Measurements from ENCODE around the gene SLC27A1. TPM values are rescaled to one million over a fixed set of nuclear protein-coding genes. Genes with fewer than 3 reads are reported as not detected.
A peak's percentile ranks its signal among the peaks of the same experiment; 100 is the strongest.

Gene SLC27A1
- total RNA-seq, 2 experiments from 2014 or later, result 4.5 to 4.8 TPM

GRCh38 chr19:17522988-17523872, 52.9 kb downstream of the SLC27A1 start:
- CTCF ChIA-PET, result interaction anchor here (0.6 to 2.9 kb wide), 4 partner anchors 12 to 99 kb away, joined by 3 to 9 read pairs (median 4); partner anchors contain the start of gene PGLS
- peak; percentile 80 for DNase-seq

GRCh38 chr19:17524651-17525050, 54.3 kb downstream of the SLC27A1 start:
- no peaks in the 10 kb centered on the region for H3K27me3 Mint-ChIP-seq
- no peak overlapping the region for H3K4me3 Mint-ChIP-seq
- ChIA-PET CTCF (interaction anchor here (1.1 to 2.9 kb wide), 3 partner anchors 13 to 49 kb away, joined by 4 to 9 read pairs (median 4); partner anchors contain the start of gene PGLS), POLR2A (interaction anchor here (3.2 kb wide), 1 partner anchor 12 kb away, joined by 13 read pairs; the partner anchor contains the start of gene PGLS)
- peaks cover 10% of the 10 kb centered on the region for H3K9me3 Mint-ChIP-seq
- peak overlapping the region; percentile 9 for H3K27ac Mint-ChIP-seq
- peaks cover 22% of the 10 kb centered on the region for H3K4me1 Mint-ChIP-seq (ENCODE audit: low read depth)
- peaks cover 10% of the 10 kb centered on the region for H3K36me3 Mint-ChIP-seq
- intact Hi-C loops (cut with micrococcal nuclease), result no loop called here
- no peak for DNase-seq

More at GRCh38 chr19:17522988-17523872, 52.9 kb downstream of the SLC27A1 start:
- Mint-ChIP-seq H3K27me3 (no peaks in the 10 kb centered on the region), H3K4me3 (peak overlapping the region; percentile 24), H3K4me1 (ENCODE audit: low read depth) (peaks cover 22% of the 10 kb centered on the region), H3K27ac (peak overlapping the region; percentile 83), H3K9me3 (peaks cover 3% of the 10 kb centered on the region), H3K36me3 (peaks cover 11% of the 10 kb centered on the region)
- intact Hi-C loops (cut with micrococcal nuclease), result no loop called here
- POLR2A ChIA-PET, result interaction anchor here (1.1 to 3.2 kb wide), 3 partner anchors 11 to 33 kb away, joined by 3 to 13 read pairs (median 3); partner anchors contain the start of gene PGLS

GRCh38 chr19:17525141-17525540, 54.8 kb downstream of the SLC27A1 start:
- DNase-seq, result no peak
- ChIA-PET POLR2A (no interaction called here), CTCF (interaction anchor here (1.1 to 2.9 kb wide), 2 partner anchors 13 to 29 kb away, joined by 4 to 9 read pairs; partner anchors contain the start of gene PGLS)
- Mint-ChIP-seq H3K9me3 (peaks cover 10% of the 10 kb centered on the region), H3K27ac (no peak overlapping the region), H3K36me3 (peaks cover 7% of the 10 kb centered on the region), H3K27me3 (no peaks in the 10 kb centered on the region), H3K4me1 (ENCODE audit: low read depth) (peaks cover 22% of the 10 kb centered on the region), H3K4me3 (no peak overlapping the region)
- intact Hi-C loops (cut with micrococcal nuclease), result no loop called here

- H3K4me1 Mint-ChIP-seq (ENCODE audit: low read depth), result peaks cover 22% of the 10 kb centered on the region
- POLR2A ChIA-PET, result interaction anchor here (1.1 kb wide), 1 partner anchor 15 kb away, joined by 3 read pairs; the partner anchor contains the start of gene PGLS
- intact Hi-C loops (cut with micrococcal nuclease), result no loop called here
- DNase-seq, result peak; percentile 38
- CTCF ChIA-PET, result interaction anchor here (0.6 to 1.5 kb wide), 2 partner anchors 24 to 30 kb away, joined by 5 read pairs; no protein-coding TSS in a partner anchor
- H3K27me3 Mint-ChIP-seq, result no peaks in the 10 kb centered on the region
- H3K27ac Mint-ChIP-seq, result no peak overlapping the region
- no peak overlapping the region for H3K4me3 Mint-ChIP-seq
- peaks cover 7% of the 10 kb centered on the region for H3K36me3 Mint-ChIP-seq
- peaks cover 10% of the 10 kb centered on the region for H3K9me3 Mint-ChIP-seq
Observed at GRCh38 chr19:17526922-17527321, 56.6 kb downstream of the SLC27A1 start.

GRCh38 chr19:17527326-17527725, 57.0 kb downstream of the SLC27A1 start:
- intact Hi-C loops (cut with micrococcal nuclease), result no loop called here
- DNase-seq, result no peak
- Mint-ChIP-seq H3K4me1 (ENCODE audit: low read depth) (peaks cover 22% of the 10 kb centered on the region), H3K36me3 (peaks cover 7% of the 10 kb centered on the region), H3K4me3 (no peak overlapping the region), H3K27ac (no peak overlapping the region), H3K27me3 (no peaks in the 10 kb centered on the region), H3K9me3 (peaks cover 10% of the 10 kb centered on the region)
- ChIA-PET POLR2A (interaction anchor here (1.1 kb wide), 1 partner anchor 16 kb away, joined by 3 read pairs; the partner anchor contains the start of gene PGLS), CTCF (interaction anchor here (1.5 kb wide), 1 partner anchor 31 kb away, joined by 5 read pairs; no protein-coding TSS in a partner anchor)

GRCh38 chr19:17528610-17529009, 58.3 kb downstream of the SLC27A1 start:
- H3K4me3 Mint-ChIP-seq, result no peak overlapping the region
- no peaks in the 10 kb centered on the region for H3K27me3 Mint-ChIP-seq
- peak overlapping the region; percentile 28 for H3K27ac Mint-ChIP-seq
- no peak for DNase-seq
- H3K9me3 Mint-ChIP-seq, result peaks cover 10% of the 10 kb centered on the region
- H3K36me3 Mint-ChIP-seq, result peaks cover 3% of the 10 kb centered on the region
- POLR2A ChIA-PET, result interaction anchor here (0.8 kb wide), 1 partner anchor 10 kb away, joined by 3 read pairs; no protein-coding TSS in a partner anchor
- CTCF ChIA-PET, result interaction anchor here (2.3 kb wide), 1 partner anchor 32 kb away, joined by 14 read pairs; no protein-coding TSS in a partner anchor
- intact Hi-C loops (cut with micrococcal nuclease), result no loop called here
- peaks cover 13% of the 10 kb centered on the region for H3K4me1 Mint-ChIP-seq (ENCODE audit: low read depth)

- Mint-ChIP-seq H3K4me3 (no peak overlapping the region), H3K9me3 (peaks cover 10% of the 10 kb centered on the region), H3K36me3 (peaks cover 3% of the 10 kb centered on the region), H3K4me1 (ENCODE audit: low read depth) (peaks cover 6% of the 10 kb centered on the region), H3K27ac (no peak overlapping the region), H3K27me3 (no peaks in the 10 kb centered on the region)
- CTCF ChIA-PET, result interaction anchor here (1.0 to 2.3 kb wide), 3 partner anchors 27 to 64 kb away, joined by 3 to 14 read pairs (median 4); no protein-coding TSS in a partner anchor
- no peak for DNase-seq
- POLR2A ChIA-PET, result interaction anchor here (0.5 to 0.6 kb wide), 2 partner anchors 28 to 171 kb away, joined by 3 read pairs; no protein-coding TSS in a partner anchor
- intact Hi-C loops (cut with micrococcal nuclease), result no loop called here
Observed at GRCh38 chr19:17529239-17530158, 59.2 kb downstream of the SLC27A1 start.

- Mint-ChIP-seq H3K9me3 (peaks cover 7% of the 10 kb centered on the region), H3K4me3 (no peak overlapping the region), H3K27me3 (no peaks in the 10 kb centered on the region), H3K36me3 (peaks cover 3% of the 10 kb centered on the region), H3K4me1 (ENCODE audit: low read depth) (peaks cover 4% of the 10 kb centered on the region), H3K27ac (no peak overlapping the region)
- ChIA-PET POLR2A (no interaction called here), CTCF (interaction anchor here (1.0 to 2.3 kb wide), 3 partner anchors 26 to 65 kb away, joined by 3 to 14 read pairs (median 4); no protein-coding TSS in a partner anchor)
- intact Hi-C loops (cut with micrococcal nuclease), result no loop called here
- no peak for DNase-seq
Observed at GRCh38 chr19:17530586-17530985, 60.3 kb downstream of the SLC27A1 start.

- Mint-ChIP-seq H3K36me3 (peaks cover 3% of the 10 kb centered on the region), H3K27me3 (no peaks in the 10 kb centered on the region), H3K4me3 (no peak overlapping the region), H3K9me3 (peaks cover 7% of the 10 kb centered on the region), H3K27ac (no peak overlapping the region), H3K4me1 (ENCODE audit: low read depth) (no peaks in the 10 kb centered on the region)
- ChIA-PET POLR2A (no interaction called here), CTCF (no interaction called here)
- intact Hi-C loops (cut with micrococcal nuclease), result no loop called here
- no peak for DNase-seq
Observed at GRCh38 chr19:17532116-17532515, 61.8 kb downstream of the SLC27A1 start.

- no peaks in the 10 kb centered on the region for H3K27me3 Mint-ChIP-seq
- POLR2A ChIA-PET, result no interaction called here
Observed at GRCh38 chr19:17532557-17532956, 62.2 kb downstream of the SLC27A1 start.

GRCh38 chr19:17534767-17535166, 64.4 kb downstream of the SLC27A1 start:
- ChIA-PET POLR2A (no interaction called here), CTCF (interaction anchor here (1.2 kb wide), 1 partner anchor 39 kb away, joined by 4 read pairs; no protein-coding TSS in a partner anchor)
- intact Hi-C loops (cut with micrococcal nuclease), result no loop called here

More at GRCh38 chr19:17532557-17532956, 62.2 kb downstream of the SLC27A1 start:
- H3K36me3 Mint-ChIP-seq, result peaks cover 3% of the 10 kb centered on the region
- CTCF ChIA-PET, result no interaction called here
- intact Hi-C loops (cut with micrococcal nuclease), result no loop called here
- H3K4me3 Mint-ChIP-seq, result no peak overlapping the region
- H3K9me3 Mint-ChIP-seq, result peaks cover 7% of the 10 kb centered on the region
- no peak for DNase-seq
- H3K4me1 Mint-ChIP-seq (ENCODE audit: low read depth), result no peaks in the 10 kb centered on the region
- no peak overlapping the region for H3K27ac Mint-ChIP-seq

More at GRCh38 chr19:17534767-17535166, 64.4 kb downstream of the SLC27A1 start:
- H3K36me3 Mint-ChIP-seq, result no peaks in the 10 kb centered on the region
- DNase-seq, result no peak
- H3K27me3 Mint-ChIP-seq, result peaks cover 3% of the 10 kb centered on the region
- peaks cover 11% of the 10 kb centered on the region for H3K4me1 Mint-ChIP-seq (ENCODE audit: low read depth)
- H3K9me3 Mint-ChIP-seq, result no peaks in the 10 kb centered on the region
- no peak overlapping the region for H3K4me3 Mint-ChIP-seq
- no peak overlapping the region for H3K27ac Mint-ChIP-seq

All from activated CD4-positive, alpha-beta memory T cell treated with anti-CD3 and anti-CD28 coated beads for 36 hours (primary cell).